SK-N-SH (cell line): ENCODE measurements around the gene METTL24. TPM values are rescaled to one million over a fixed set of nuclear protein-coding genes. Genes with fewer than 3 reads are reported as not detected.

Experiments used
- CTCF ChIA-PET: fragments of 300-600, 350-600 bp; formaldehyde crosslinking; extraction: SDS; loops from one replicate; lab custom pipeline; 2021; lab: Yijun Ruan, JAX
- POLR2A ChIA-PET: fragments of 350-600 bp; sonication (Branson Sonifier 250); formaldehyde crosslinking; extraction: SDS; loops from one replicate; lab custom pipeline; 2020; ENCODE audit warnings: antibody characterized with exemption, inconsistent platforms; lab: Yijun Ruan, JAX
- DNase-seq: peaks from one replicate; pipeline ENCODE4 v3.0.0; 2012
- H2AFZ ChIP-seq: fragments of 200-600 bp; sonication (generic); 2 replicates; pipeline ENCODE4 v1.8.1; 2016; ENCODE audit warnings: antibody characterized with exemption, mild to moderate bottlenecking, low read depth
- H3F3A ChIP-seq: fragments of 200-600 bp; sonication (generic); replicated peaks from 2 replicates; pipeline ENCODE3; 2016; ENCODE audit warnings: antibody characterized with exemption, mild to moderate bottlenecking; ENCODE audit not compliant: insufficient read depth
- H3K27ac ChIP-seq, 2 experiments: fragments of 200-500 bp in 1 of 2; fragments of 200-600 bp in 1 of 2; sonication (Bioruptor generic) in 1 of 2; sonication (generic), shearing (Covaris generic) in 1 of 2; 2 replicates each; pipeline versions ENCODE4 v1.5.1 to v1.6.1; 2014 to 2016; ENCODE audit warnings: low read depth in 2 of 2, inconsistent platforms in 1 of 2, low read length in 1 of 2, mild to moderate bottlenecking in 1 of 2, mixed read lengths in 1 of 2
- H3K27me3 ChIP-seq: fragments of 200-600 bp; sonication (generic), shearing (Covaris generic); 2 replicates; pipeline ENCODE4 v1.6.1; 2016; ENCODE audit warnings: mixed run types; ENCODE audit not compliant: insufficient read depth
- H3K36me3 ChIP-seq, 2 experiments: fragments of 200-500 bp in 1 of 2; fragments of 200-600 bp in 1 of 2; sonication (Bioruptor generic) in 1 of 2; sonication (generic) in 1 of 2; replicated peaks in 1 of 2; 2 replicates each; pipeline versions ENCODE3 to v1.5.1; 2014 to 2016; ENCODE audit warnings: low read length in 1 of 2, mild to moderate bottlenecking in 1 of 2; ENCODE audit not compliant: insufficient read depth in 2 of 2, control insufficient read depth in 1 of 2
- H3K4me1 ChIP-seq, 2 experiments: fragments of 200-500 bp in 1 of 2; fragments of 200-600 bp in 1 of 2; sonication (Bioruptor generic) in 1 of 2; sonication (generic), shearing (Covaris generic) in 1 of 2; 2 replicates each; pipeline versions ENCODE4 v1.5.1 to v1.6.1; 2014 to 2016; ENCODE audit warnings: low read depth in 1 of 2, low read length in 1 of 2, mixed run types in 1 of 2; ENCODE audit not compliant: insufficient read depth in 2 of 2, control insufficient read depth in 1 of 2
- H3K4me2 ChIP-seq: fragments of 200-600 bp; sonication (generic), shearing (Covaris generic); 2 replicates; pipeline ENCODE4 v1.6.1; 2017; ENCODE audit warnings: mixed run types
- H3K4me3 ChIP-seq, 2 experiments: fragments of 200-500 bp in 1 of 2; fragments of 200-600 bp in 1 of 2; sonication (Bioruptor generic) in 1 of 2; sonication (generic), shearing (Covaris generic) in 1 of 2; 2 replicates each; pipeline versions ENCODE4 v1.5.1 to v1.8.1; 2014 to 2016; ENCODE audit warnings: low read depth in 2 of 2, inconsistent platforms in 1 of 2, low read length in 1 of 2, mild to moderate bottlenecking in 1 of 2, mixed read lengths in 1 of 2, moderate library complexity in 1 of 2
- H3K79me2 ChIP-seq: fragments of 200-600 bp; sonication (generic); 2 replicates; pipeline ENCODE4 v1.8.1; 2017; ENCODE audit warnings: mild to moderate bottlenecking; ENCODE audit not compliant: insufficient read depth
- H3K9ac ChIP-seq: fragments of 200-600 bp; sonication (generic); 2 replicates; pipeline ENCODE4 v1.6.1; 2017; ENCODE audit warnings: mixed run types
- H3K9me2 ChIP-seq: fragments of 200-600 bp; sonication (generic); 2 replicates; pipeline ENCODE4 v1.6.1; 2017; ENCODE audit warnings: mixed run types
- H3K9me3 ChIP-seq: fragments of 200-600 bp; sonication (generic); 2 replicates; pipeline ENCODE4 v1.6.1; 2017; ENCODE audit warnings: mixed run types, mild to moderate bottlenecking, moderate library complexity
- H4K20me1 ChIP-seq: fragments of 200-600 bp; sonication (generic); 2 replicates; pipeline ENCODE4 v1.6.1; 2017; ENCODE audit warnings: mild to moderate bottlenecking, mixed run types; ENCODE audit not compliant: insufficient read depth
- CHD2 ChIP-seq: fragments of 150-350 bp; IDR thresholded peaks from 2 replicates; pipeline ENCODE4 v1.6.1; 2018; ENCODE audit warnings: low read length; ENCODE audit not compliant: partially characterized antibody
- ELF1 ChIP-seq: IDR thresholded peaks from 2 replicates; pipeline ENCODE4 v1.4.0; 2012
- FOSL2 ChIP-seq: IDR thresholded peaks from 2 replicates; pipeline ENCODE4 v1.4.0; 2012; ENCODE audit warnings: low read depth, mild to moderate bottlenecking, moderate library complexity, borderline replicate concordance
- GATA2 ChIP-seq: sonication (generic); formaldehyde crosslinking; IDR thresholded peaks from 2 replicates; pipeline ENCODE4 v1.5.0; 2020; ENCODE audit warnings: mild to moderate bottlenecking, missing genetic modification reagents
- IRF3 ChIP-seq: fragments of 150-350 bp; IDR thresholded peaks from 2 replicates; pipeline ENCODE4 v1.6.1; 2016; ENCODE audit warnings: mild to moderate bottlenecking, low read depth, low read length
- JUND ChIP-seq: IDR thresholded peaks from 2 replicates; pipeline ENCODE4 v1.4.0; 2012
- MEF2A ChIP-seq: IDR thresholded peaks from 2 replicates; pipeline ENCODE4 v1.4.0; 2012; ENCODE audit warnings: low read depth, borderline replicate concordance
- MXI1 ChIP-seq: IDR thresholded peaks from 2 replicates; pipeline ENCODE4 v1.6.1; 2012; ENCODE audit warnings: mild to moderate bottlenecking, low read depth, low read length, improper control_type of control experiment
- NFIC ChIP-seq: IDR thresholded peaks from 2 replicates; pipeline ENCODE4 v1.4.0; 2012; ENCODE audit warnings: borderline replicate concordance
- NRF1 ChIP-seq: IDR thresholded peaks from 2 replicates; pipeline ENCODE4 v1.6.1; 2012; ENCODE audit warnings: low read depth, mild to moderate bottlenecking, low read length
- PBX3 ChIP-seq: IDR thresholded peaks from 2 replicates; pipeline ENCODE4; 2012
- RAD21 ChIP-seq: IDR thresholded peaks from 2 replicates; pipeline ENCODE4 v1.6.1; 2012; ENCODE audit warnings: mild to moderate bottlenecking, low read length
- RCOR1 ChIP-seq: fragments of 150-350 bp; IDR thresholded peaks from 2 replicates; pipeline ENCODE4 v1.6.1; 2017; ENCODE audit warnings: antibody characterized with exemption, low read length
- RXRA ChIP-seq: IDR thresholded peaks from 2 replicates; pipeline ENCODE4 v1.4.0; 2012; ENCODE audit warnings: low read depth, mild to moderate bottlenecking, borderline replicate concordance
- SMC3 ChIP-seq: IDR thresholded peaks from 2 replicates; pipeline ENCODE4 v1.6.1; 2012; ENCODE audit warnings: low read depth, low read length, improper control_type of control experiment
- TAF1 ChIP-seq: IDR thresholded peaks from 2 replicates; pipeline ENCODE4 v1.6.1; 2012; ENCODE audit warnings: low read depth, mild to moderate bottlenecking, low read length, moderate library complexity, borderline replicate concordance
- TEAD4 ChIP-seq: IDR thresholded peaks from 2 replicates; pipeline ENCODE4 v1.4.0; 2012; ENCODE audit warnings: mild to moderate bottlenecking, borderline replicate concordance; ENCODE audit not compliant: insufficient read depth
- YY1 ChIP-seq: IDR thresholded peaks from 2 replicates; pipeline ENCODE4 v1.4.0; 2012; ENCODE audit warnings: low read depth, mild to moderate bottlenecking
- WGBS: methylation state at CpG from one replicate; pipeline ENCODE4 v1.1.6; 2017; ENCODE audit warnings: low lambda C conversion rate; 5-methylcytosine and 5-hydroxymethylcytosine counted together
- polyA plus RNA-seq, 3 experiments: library from polyadenylated mRNA; depleted of rRNA; stranded (reverse); fragments of >200 nt; gene quantifications; 2 replicates each; pipeline ENCODE4 v1.2.3, GENCODE V29; 2012
- TF ChIP-seq, protein P1 (sequence below): IDR thresholded peaks from 2 replicates; pipeline ENCODE4 v1.4.0; 2012; ENCODE audit warnings: low read depth, borderline replicate concordance
- TF ChIP-seq, protein P2 (sequence below): IDR thresholded peaks from 2 replicates; pipeline ENCODE4 v1.4.0; 2012; ENCODE audit warnings: low read depth

METTL24 gene
- polyA plus RNA-seq, 1 of the 3 experiments (the other 2 are of a cell fraction) = not detected

- CTCF ChIA-PET = interaction anchor here (1.2 to 2.0 kb wide), 2 partner anchors 33 to 102 kb away, joined by 3 to 6 read pairs; no protein-coding TSS in a partner anchor
- 88% methylated on average over 14 of the region's 14 CpGs for WGBS
- H3K4me2 ChIP-seq = no peak overlapping the region
- H3K4me3 ChIP-seq = no peak overlapping the region; a peak in 1 of 4 replicates
- no peaks in the 10 kb centered on the region for H3F3A ChIP-seq
- H3K9ac ChIP-seq = no peak overlapping the region
- no peaks in the 10 kb centered on the region for H3K9me3 ChIP-seq
- no peaks in the 10 kb centered on the region for H3K36me3 ChIP-seq
- TF ChIP-seq RCOR1 (no peak), NRF1 (no peak), JUND (no peak), CHD2 (no peak), TEAD4 (no peak), IRF3 (no peak), PBX3 (no peak), MEF2A (no peak), SMC3 (no peak), GATA2 (no peak), FOSL2 (no peak), MXI1 (no peak), RAD21 (no peak), TAF1 (no peak), YY1 (no peak), RXRA (no peak), ELF1 (no peak), NFIC (no peak)
- TF ChIP-seq, protein P1, sequence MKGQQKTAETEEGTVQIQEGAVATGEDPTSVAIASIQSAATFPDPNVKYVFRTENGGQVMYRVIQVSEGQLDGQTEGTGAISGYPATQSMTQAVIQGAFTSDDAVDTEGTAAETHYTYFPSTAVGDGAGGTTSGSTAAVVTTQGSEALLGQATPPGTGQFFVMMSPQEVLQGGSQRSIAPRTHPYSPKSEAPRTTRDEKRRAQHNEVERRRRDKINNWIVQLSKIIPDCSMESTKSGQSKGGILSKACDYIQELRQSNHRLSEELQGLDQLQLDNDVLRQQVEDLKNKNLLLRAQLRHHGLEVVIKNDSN = no peak
- TF ChIP-seq, protein P2, sequence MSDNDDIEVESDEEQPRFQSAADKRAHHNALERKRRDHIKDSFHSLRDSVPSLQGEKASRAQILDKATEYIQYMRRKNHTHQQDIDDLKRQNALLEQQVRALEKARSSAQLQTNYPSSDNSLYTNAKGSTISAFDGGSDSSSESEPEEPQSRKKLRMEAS = no peak
- no peaks in the 10 kb centered on the region for H3K9me2 ChIP-seq
- no peaks in the 10 kb centered on the region for H4K20me1 ChIP-seq
- 0 out of 2 replicates have a peak, but pooled peaks cover 7% of the 10 kb centered on the region for H3K27me3 ChIP-seq
- no peak for DNase-seq
- no peak overlapping the region for H2AFZ ChIP-seq
- no peaks in the 10 kb centered on the region for H3K79me2 ChIP-seq
- H3K27ac ChIP-seq = no peak overlapping the region
- H3K4me1 ChIP-seq = peaks cover under 1 to 11% of the 10 kb centered on the region in 2 experiments; a peak in 2 of 4 replicates
- POLR2A ChIA-PET = no interaction called here
Observed at GRCh38 chr6:110357298-110357663, 868 bp downstream of the METTL24 start.
